ENCODE data around the gene BMP10.

The BMP10 gene

GRCh38 chr2:68849579-68850030 lies 21.6 kb downstream of the BMP10 start:
- DNase-seq = no peak

- no peak for DNase-seq
These were observed 23.4 kb downstream of the BMP10 start for GRCh38 chr2:68847751-68848150.

GRCh38 chr2:68846091-68846490 lies 25.1 kb downstream of the BMP10 start:
- DNase-seq = no peak

GRCh38 chr2:68845043-68845442 lies 26.2 kb downstream of the BMP10 start:
- no peak for DNase-seq

- DNase-seq = peak; percentile 53 to 61
These were observed 31.9 kb downstream of the BMP10 start for GRCh38 chr2:68839260-68839833.

- no peak for DNase-seq
These were observed 32.6 kb downstream of the BMP10 start for GRCh38 chr2:68838641-68839040.

GRCh38 chr2:68837861-68838341 lies 33.3 kb downstream of the BMP10 start:
- no peak for DNase-seq

- peak; percentile 73 to 77 for DNase-seq
These were observed 33.9 kb downstream of the BMP10 start for GRCh38 chr2:68837164-68837860.

GRCh38 chr2:68835621-68836020 lies 35.6 kb downstream of the BMP10 start:
- DNase-seq = no peak

- DNase-seq = no peak
These were observed 36.3 kb downstream of the BMP10 start for GRCh38 chr2:68834737-68835376.

GRCh38 chr2:68833162-68833561 lies 38.0 kb downstream of the BMP10 start:
- DNase-seq = no peak

- peak; percentile 64 to 67 for DNase-seq
These were observed 38.8 kb downstream of the BMP10 start for GRCh38 chr2:68832233-68832869.

- no peak for DNase-seq
These were observed 39.4 kb downstream of the BMP10 start for GRCh38 chr2:68831686-68832232.

- no peak for DNase-seq
These were observed 41.4 kb downstream of the BMP10 start for GRCh38 chr2:68829749-68830148.

- peak; percentile 59 to 66 for DNase-seq
These were observed 42.1 kb downstream of the BMP10 start for GRCh38 chr2:68828887-68829708.

- DNase-seq = no peak
These were observed 43.5 kb downstream of the BMP10 start for GRCh38 chr2:68827666-68828065.

- DNase-seq = no peak
These were observed 45.3 kb downstream of the BMP10 start for GRCh38 chr2:68825866-68826265.

GRCh38 chr2:68824831-68825230 lies 46.4 kb downstream of the BMP10 start:
- no peak for DNase-seq

GRCh38 chr2:68822207-68822872 lies 48.9 kb downstream of the BMP10 start:
- no peak for DNase-seq

- DNase-seq = no peak
These were observed 51.6 kb downstream of the BMP10 start for GRCh38 chr2:68819556-68819955.

- DNase-seq = no peak
These were observed 53.9 kb downstream of the BMP10 start for GRCh38 chr2:68817306-68817705.

Measured in activated T-cell treated with anti-CD3 and anti-CD28 coated beads, Interleukin-2, amount 50 U/mL, for 48 hours (primary cell).